Measurements from ENCODE around the gene MCTP1. TPM values are rescaled to one million over a fixed set of nuclear protein-coding genes. Genes with fewer than 3 reads are reported as not detected.

MCTP1 gene
- total RNA-seq, 1 donor from 2014 or later: 3.7 TPM

- Histone ChIP-seq H3K27me3 (no peaks in the 10 kb centered on the region), H3K4me3 (no peak overlapping the region), H3K79me2 (ENCODE audit: low read depth) (no peaks in the 10 kb centered on the region), H3K27ac (no peak overlapping the region), H3K4me1 (peaks cover 20% of the 10 kb centered on the region), H2AFZ (replicated peaks) (no peak overlapping the region), H3K9me3 (ENCODE audit: low read depth) (no peaks in the 10 kb centered on the region), H3F3A (ENCODE audit: low read depth) (peaks cover 7% of the 10 kb centered on the region), H3K4me2 (no peak overlapping the region), H4K20me1 (ENCODE audit: low read depth) (no peaks in the 10 kb centered on the region), H3K9ac (no peak overlapping the region), H3K36me3 (no peaks in the 10 kb centered on the region)
- Mint-ChIP-seq H3K9me3 (no peaks in the 10 kb centered on the region), H3K4me1 (peaks cover 17% of the 10 kb centered on the region), H3K4me3 (no peak overlapping the region), H3K27ac (no peak overlapping the region), H3K36me3 (no peaks in the 10 kb centered on the region), H3K27me3 (ENCODE audit: insufficient read depth, low read depth) (no peaks in the 10 kb centered on the region)
- no peak for DNase-seq (ENCODE audit: low spot score)
- no peak for TF ChIP-seq EZH2phosphoT487 (IDR thresholded peaks at IDR 0.05)
- no peak for TF ChIP-seq CTCF (IDR thresholded peaks at IDR 0.05)
- TF ChIP-seq EZH2 (IDR thresholded peaks at IDR 0.05): no peak
These were observed 431.8 kb downstream of the MCTP1 start for GRCh38 chr5:94853120-94853519.

GRCh38 chr5:94850960-94851359 lies 433.9 kb downstream of the MCTP1 start:
- Histone ChIP-seq H3K27ac (no peak overlapping the region), H2AFZ (replicated peaks) (no peak overlapping the region), H3K4me2 (no peak overlapping the region), H4K20me1 (ENCODE audit: low read depth) (no peaks in the 10 kb centered on the region), H3K9me3 (ENCODE audit: low read depth) (no peaks in the 10 kb centered on the region), H3K27me3 (no peaks in the 10 kb centered on the region), H3K9ac (no peak overlapping the region), H3K36me3 (no peaks in the 10 kb centered on the region), H3F3A (ENCODE audit: low read depth) (peaks cover 7% of the 10 kb centered on the region), H3K4me1 (peaks cover 25% of the 10 kb centered on the region), H3K4me3 (no peak overlapping the region), H3K79me2 (ENCODE audit: low read depth) (no peaks in the 10 kb centered on the region)
- Mint-ChIP-seq H3K27ac (no peak overlapping the region), H3K4me1 (peaks cover 29% of the 10 kb centered on the region), H3K9me3 (no peaks in the 10 kb centered on the region), H3K27me3 (ENCODE audit: insufficient read depth, low read depth) (no peaks in the 10 kb centered on the region), H3K36me3 (no peaks in the 10 kb centered on the region), H3K4me3 (no peak overlapping the region)
- no peak for DNase-seq (ENCODE audit: low spot score)
- TF ChIP-seq CTCF (IDR thresholded peaks at IDR 0.05) (no peak), EZH2 (IDR thresholded peaks at IDR 0.05) (no peak), EZH2phosphoT487 (IDR thresholded peaks at IDR 0.05) (no peak)

GRCh38 chr5:94849821-94850736 lies 434.8 kb downstream of the MCTP1 start:
- H3K36me3 Mint-ChIP-seq: no peaks in the 10 kb centered on the region
- DNase-seq (ENCODE audit: low spot score): peak; percentile 75
- H3K4me2 ChIP-seq: peak overlapping the region; percentile 44

More at GRCh38 chr5:94849821-94850736, 434.8 kb downstream of the MCTP1 start:
- TF ChIP-seq EZH2phosphoT487 (IDR thresholded peaks at IDR 0.05) (no peak), CTCF (IDR thresholded peaks at IDR 0.05) (peak; percentile 91)
- H3F3A ChIP-seq (ENCODE audit: low read depth): peaks cover 7% of the 10 kb centered on the region
- H3K79me2 ChIP-seq (ENCODE audit: low read depth): no peaks in the 10 kb centered on the region
- H3K27ac ChIP-seq: no peak overlapping the region
- H4K20me1 ChIP-seq (ENCODE audit: low read depth): no peaks in the 10 kb centered on the region
- Mint-ChIP-seq H3K9me3 (no peaks in the 10 kb centered on the region), H3K4me3 (no peak overlapping the region), H3K4me1 (peaks cover 29% of the 10 kb centered on the region), H3K27me3 (ENCODE audit: insufficient read depth, low read depth) (no peaks in the 10 kb centered on the region), H3K27ac (no peak overlapping the region)
- no peaks in the 10 kb centered on the region for H3K36me3 ChIP-seq
- peaks cover 19% of the 10 kb centered on the region for H3K4me1 ChIP-seq
- no peaks in the 10 kb centered on the region for H3K27me3 ChIP-seq
- no peak overlapping the region for H3K4me3 ChIP-seq
- no peaks in the 10 kb centered on the region for H3K9me3 ChIP-seq (ENCODE audit: low read depth)
- H2AFZ ChIP-seq (replicated peaks): peak overlapping the region; percentile 6
- no peak overlapping the region for H3K9ac ChIP-seq

Measured in neural progenitor cell (in vitro differentiated cells).